Measurements from ENCODE around the gene LDHAL6B. TPM values are rescaled to one million over a fixed set of nuclear protein-coding genes. Genes with fewer than 3 reads are reported as not detected.

Gene LDHAL6B
- total RNA-seq, 1 donor from 2014 or later: not detected

GRCh38 chr15:59216911-59217310 lies 10.3 kb downstream of the LDHAL6B start:
- intact Hi-C loops (cut with micrococcal nuclease): no loop called here

DNA sequence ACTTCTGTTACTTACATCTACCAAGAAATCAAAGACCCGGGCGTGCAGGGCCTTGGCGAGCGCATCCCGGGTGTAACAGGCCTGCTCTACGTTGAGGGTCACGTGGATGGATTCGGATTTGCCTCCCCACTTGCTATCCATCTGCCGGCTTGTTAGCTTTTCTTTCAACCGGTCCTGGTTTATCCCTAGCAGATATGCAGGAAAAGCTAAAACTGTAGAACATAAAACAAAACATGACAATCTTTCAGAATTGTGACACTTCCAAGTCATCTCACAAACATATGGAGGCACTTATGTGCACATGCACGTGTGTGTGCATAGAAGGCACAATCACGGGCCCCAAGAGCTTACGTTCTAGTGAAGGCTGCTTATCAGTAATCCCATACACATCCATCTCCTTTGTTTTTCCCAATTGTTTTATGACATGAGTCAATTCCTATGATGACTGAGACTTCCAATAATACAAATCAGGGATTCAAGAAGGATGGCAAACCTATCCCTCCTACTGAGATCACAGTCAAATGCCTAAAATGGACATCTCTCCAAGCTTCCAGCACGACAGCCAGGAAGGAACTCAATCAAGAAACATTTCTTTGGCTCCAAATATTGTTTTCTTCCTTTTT lies 11.3 kb downstream of the LDHAL6B start:
- intact Hi-C loops (cut with micrococcal nuclease): no loop called here

DNA sequence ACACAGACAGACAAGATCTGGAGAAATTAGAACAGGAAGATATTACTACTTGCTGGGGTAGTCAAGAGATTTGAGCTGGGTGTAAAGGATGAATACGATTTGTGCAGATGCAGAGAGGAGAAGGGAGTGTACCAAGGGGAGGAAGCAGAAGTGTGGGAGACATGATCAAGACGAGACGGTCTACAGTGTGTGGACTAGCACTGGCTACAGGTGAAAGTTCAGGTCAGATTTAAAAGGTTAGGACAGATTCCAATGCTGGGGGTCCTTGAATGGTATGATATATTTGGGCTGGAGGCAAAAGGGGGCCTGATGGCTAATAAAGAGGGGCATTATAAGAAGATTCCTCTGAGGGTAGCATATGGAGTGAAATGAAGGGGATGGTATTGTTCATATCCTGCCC lies 12.1 kb downstream of the LDHAL6B start:
- intact Hi-C loops (cut with micrococcal nuclease): no loop called here

DNA sequence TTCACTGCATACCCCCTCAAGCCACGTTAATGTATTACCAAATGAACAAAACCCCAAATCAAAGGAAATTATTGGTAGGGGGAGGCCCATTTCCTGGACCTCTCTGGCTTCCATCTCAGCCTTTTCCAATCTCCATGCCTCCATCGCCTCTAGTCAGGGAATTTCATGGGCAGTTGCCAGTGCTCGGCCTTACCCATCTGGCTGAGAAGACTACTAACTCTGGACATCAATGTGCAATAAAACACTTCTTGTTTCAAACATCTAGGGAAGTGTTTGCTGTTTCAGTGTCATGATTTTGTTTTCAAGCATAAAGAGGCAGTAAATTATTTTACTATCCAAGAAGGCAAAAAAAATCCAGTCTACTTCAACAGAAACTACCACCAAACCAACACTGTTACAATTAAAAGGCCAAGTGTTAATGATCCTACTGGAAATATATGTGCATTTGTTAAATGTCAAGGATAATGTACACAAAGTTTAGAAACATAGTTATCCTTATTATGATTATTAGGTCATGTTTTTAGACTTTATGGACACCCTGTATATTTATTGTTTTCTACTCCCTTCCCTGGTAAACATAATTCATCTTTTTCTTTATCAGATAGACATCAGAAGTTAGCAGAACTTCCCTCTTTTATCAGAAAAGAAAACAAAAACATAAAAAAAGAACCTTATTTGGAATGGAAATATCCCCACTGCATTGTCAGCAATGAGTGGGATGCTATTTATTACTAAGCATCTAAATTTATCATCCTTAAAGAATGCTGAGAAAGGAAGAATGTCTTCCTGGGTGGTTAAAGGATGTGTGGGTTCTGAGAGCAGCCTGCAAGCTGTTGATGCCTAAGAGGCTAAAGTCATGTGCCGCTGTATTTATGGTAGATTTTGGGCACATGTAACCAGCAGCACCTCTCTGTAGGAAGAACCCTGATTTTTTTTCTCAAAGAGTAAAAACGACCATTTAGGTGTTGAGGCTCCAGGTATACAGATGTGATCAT lies 15.2 kb downstream of the LDHAL6B start:
- intact Hi-C loops (cut with micrococcal nuclease): no loop called here

GRCh38 chr15:59222906-59223550 lies 16.4 kb downstream of the LDHAL6B start:
- intact Hi-C loops (cut with micrococcal nuclease): no loop called here

- intact Hi-C loops (cut with micrococcal nuclease): no loop called here
Observed at GRCh38 chr15:59223736-59224135, 17.1 kb downstream of the LDHAL6B start.

GRCh38 chr15:59224474-59224873 lies 17.8 kb downstream of the LDHAL6B start:
- intact Hi-C loops (cut with micrococcal nuclease): no loop called here

DNA sequence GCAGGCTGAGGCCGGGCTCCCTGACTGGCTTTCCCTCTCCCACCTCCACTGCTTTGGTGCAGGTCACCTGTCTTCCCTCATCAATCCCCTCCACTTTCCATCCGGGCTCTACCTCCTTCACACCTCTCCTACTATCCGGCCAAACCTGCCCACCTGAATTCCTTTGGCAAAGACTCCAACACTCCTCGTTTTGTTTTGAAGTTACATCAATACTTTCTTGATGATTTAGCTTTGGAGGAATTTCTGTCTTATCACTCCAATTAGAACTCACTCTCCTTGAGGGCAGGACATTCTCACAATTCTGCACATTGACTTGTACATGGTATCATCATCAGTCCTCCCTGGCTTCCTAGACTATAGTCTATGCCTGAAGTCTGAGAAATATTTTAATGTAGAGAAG lies 20.4 kb downstream of the LDHAL6B start:
- intact Hi-C loops (cut with micrococcal nuclease): no loop called here

GRCh38 chr15:59229015-59229414 lies 22.4 kb downstream of the LDHAL6B start:
- intact Hi-C loops (cut with micrococcal nuclease): no loop called here

DNA sequence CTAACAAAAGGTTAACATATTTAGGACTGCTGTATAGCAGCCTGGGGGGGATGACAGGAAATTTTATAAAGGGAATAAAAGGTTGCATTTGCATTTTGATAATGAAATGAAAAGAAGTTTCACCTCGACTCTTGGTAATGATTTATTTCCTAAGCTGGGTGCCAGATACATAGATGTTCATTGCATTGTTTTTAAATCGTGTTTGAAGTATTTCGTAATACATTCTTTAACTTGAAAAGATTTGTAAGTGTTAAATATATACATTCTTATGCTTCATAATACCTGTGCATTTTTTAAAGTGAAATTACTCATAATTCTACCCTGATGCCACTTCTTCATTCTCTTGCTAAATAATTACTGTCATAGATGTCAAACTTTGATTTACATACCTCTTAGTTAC lies 22.8 kb downstream of the LDHAL6B start:
- intact Hi-C loops (cut with micrococcal nuclease): no loop called here

DNA sequence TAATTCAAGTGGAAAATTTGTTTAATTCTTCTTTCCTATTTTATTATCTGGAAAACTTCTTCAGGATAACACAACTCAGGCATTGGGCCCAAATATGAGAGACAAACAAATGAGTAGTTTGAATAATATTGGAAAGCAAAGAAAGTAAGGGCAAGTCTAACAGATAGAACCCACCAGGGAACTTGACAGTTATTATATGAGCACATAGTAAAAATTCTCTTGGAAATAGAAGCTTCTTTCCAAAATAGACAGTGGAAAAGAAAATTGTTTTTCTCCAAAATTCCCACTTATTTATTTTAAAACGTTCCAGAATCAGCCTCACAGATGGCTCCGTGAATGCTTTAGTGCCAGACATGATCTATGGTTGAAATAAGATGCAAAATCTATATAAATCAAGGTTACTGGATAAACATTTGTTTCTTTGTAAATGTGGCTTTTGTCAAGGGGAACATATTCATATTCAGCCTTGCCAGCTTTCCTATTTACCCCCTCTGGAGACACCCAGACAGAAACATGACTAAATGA lies 23.9 kb downstream of the LDHAL6B start:
- intact Hi-C loops (cut with micrococcal nuclease): no loop called here

DNA sequence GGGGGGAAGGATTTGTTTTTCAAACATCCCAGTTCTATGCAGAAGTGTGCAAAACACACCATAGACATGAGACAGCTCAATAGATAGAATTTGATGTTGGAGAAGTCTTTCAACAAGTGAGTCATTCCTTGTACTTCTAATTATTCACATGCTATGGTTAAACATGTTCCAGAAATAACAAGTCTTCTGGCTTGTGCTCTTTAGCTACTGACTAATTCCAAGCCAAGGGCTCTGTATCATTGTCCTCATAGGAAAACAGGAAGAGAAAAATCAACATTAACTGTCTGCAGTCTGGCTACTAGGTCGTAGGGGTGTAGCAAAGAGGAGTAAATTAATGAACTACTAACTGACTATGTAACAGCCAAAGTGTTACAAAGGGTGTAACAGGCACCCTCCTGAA lies 25.8 kb downstream of the LDHAL6B start:
- intact Hi-C loops (cut with micrococcal nuclease): no loop called here

DNA sequence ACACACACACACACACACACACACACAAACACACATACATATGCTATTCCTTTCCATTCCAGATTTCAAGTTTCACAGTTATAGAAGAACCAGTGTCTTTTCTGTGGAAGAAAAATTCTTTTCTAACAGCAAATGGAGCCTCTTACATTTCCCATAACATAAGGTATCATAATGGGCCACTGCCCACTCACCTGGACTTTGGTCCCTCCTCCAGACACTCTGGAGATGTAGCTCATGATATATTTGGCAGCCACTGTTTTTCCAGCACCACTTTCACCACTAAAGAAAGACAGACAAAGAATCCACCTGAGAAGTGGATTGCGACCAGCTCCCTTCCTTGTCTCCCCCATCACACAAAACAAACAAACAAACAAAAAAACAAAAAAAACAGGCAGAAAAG lies 29.8 kb downstream of the LDHAL6B start:
- intact Hi-C loops (cut with micrococcal nuclease): no loop called here

- intact Hi-C loops (cut with micrococcal nuclease): no loop called here
Observed at GRCh38 chr15:59237119-59237855, 30.6 kb downstream of the LDHAL6B start.

DNA sequence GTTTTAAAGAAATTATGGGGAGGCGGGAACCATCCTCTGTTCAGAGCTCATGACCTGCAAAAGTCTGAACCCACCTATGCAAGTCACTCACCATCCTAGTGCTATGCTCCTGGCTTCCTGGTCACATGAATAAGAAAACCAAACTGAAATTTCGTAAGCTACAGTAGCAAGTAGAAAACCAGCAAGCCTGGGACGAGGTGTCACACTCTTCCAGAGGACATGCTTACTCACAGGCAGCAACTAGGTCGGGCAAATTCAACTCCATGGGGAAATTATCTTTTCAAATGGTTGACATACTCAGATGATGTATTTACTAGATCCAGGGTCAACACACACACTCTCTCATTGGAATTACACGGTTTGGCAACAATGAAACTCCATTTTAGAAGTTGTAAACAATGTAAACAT lies 31.3 kb downstream of the LDHAL6B start:
- intact Hi-C loops (cut with micrococcal nuclease): no loop called here

DNA sequence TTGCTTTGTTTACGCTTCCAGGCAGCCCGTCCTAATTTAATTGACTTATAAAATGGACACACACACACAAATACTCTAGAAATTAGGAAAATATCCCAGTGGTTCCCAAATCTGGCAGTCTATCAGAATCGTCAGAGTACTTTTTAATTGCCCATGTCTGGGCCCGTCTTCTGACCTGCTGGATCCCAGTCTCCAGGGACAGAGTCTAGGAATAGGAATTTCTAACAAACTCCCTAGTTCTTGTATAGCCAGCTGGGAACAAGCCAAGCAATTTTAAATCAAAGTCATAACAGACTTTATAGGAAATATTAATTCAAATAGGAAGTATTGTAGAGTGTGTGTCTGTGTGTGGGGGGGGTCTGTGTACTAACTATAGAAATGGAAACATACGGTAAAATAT lies 33.4 kb downstream of the LDHAL6B start:
- intact Hi-C loops (cut with micrococcal nuclease): no loop called here

- intact Hi-C loops (cut with micrococcal nuclease): no loop called here
Observed at GRCh38 chr15:59242649-59243048, 36.0 kb downstream of the LDHAL6B start.

- intact Hi-C loops (cut with micrococcal nuclease): no loop called here
Observed at GRCh38 chr15:59243622-59244021, 37.0 kb downstream of the LDHAL6B start.

GRCh38 chr15:59244337-59244736 lies 37.7 kb downstream of the LDHAL6B start:
- intact Hi-C loops (cut with micrococcal nuclease): no loop called here

- intact Hi-C loops (cut with micrococcal nuclease): loop anchor here (5.0 kb wide), 2 partner anchors 127 to 192 kb away; partner anchors contain the start of genes FAM81A and MYO1E
Observed at GRCh38 chr15:59245559-59245958, 38.9 kb downstream of the LDHAL6B start.

DNA sequence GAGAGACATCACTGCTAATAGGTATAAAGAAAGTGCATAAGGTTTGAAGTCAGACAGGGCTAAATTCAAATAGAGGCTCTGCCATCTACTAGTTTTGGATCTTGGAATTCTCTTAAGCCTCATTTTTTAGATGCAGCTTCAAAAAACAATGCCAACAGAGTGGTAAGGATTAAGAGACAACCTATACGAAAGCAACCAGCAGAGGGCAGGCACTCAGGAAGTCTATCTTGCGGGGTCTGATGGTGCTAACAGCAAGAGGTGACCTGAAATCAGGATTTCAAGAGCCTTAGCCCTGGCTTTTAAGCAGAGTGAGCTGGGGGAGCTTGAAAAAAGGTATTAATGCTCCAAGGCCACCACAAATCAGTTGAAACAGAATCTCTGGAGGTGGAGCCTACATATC lies 40.7 kb downstream of the LDHAL6B start:
- intact Hi-C loops (cut with micrococcal nuclease): loop anchor here (1.0 to 5.0 kb wide), 3 partner anchors 125 to 246 kb away; partner anchors contain the start of genes FAM81A and MYO1E

Measured in T-helper 2 cell treated with Interferon-gamma antibody and Interleukin-4, amounts not matched to agents 100 ng/mL and 5 ng/mL, for 36 hours (primary cell).